Activated T-cell treated with anti-CD3 and anti-CD28 coated beads, Interleukin-2, amount 50 U/mL, for 48 hours (primary cell): ENCODE results near the gene UBR7.
"Not testable (repeated sequence)": the region's sequence is repeated elsewhere in the genome, so short reads cannot be mapped to it uniquely, and the experiment has no call there.

ENCODE experiments used
- DNase-seq, 2 experiments: peaks; one replicate each; pipeline ENCODE4 v3.0.0-alpha.2; 2020

UBR7 gene

DNA sequence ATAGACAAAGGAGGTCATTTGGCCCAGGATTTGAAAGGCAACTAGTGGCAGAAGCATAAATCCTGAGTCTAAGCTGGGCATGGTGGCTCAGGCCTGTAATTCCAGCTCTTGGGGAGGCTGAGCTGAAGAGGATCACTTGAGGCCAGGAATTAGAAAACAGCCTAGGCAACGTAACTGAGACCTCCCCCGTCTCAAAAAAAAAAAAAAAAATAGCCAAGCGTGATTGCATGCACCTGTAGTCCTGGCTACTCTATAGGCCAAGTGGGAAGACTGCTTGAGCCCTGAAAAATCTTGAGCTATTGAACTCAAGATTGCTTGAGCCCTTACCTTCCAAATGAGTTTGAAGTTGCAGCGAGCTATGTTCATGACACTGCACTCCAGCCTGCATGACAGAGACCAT is 8.0 kb upstream of the UBR7 start:
- DNase-seq = no peak

DNA sequence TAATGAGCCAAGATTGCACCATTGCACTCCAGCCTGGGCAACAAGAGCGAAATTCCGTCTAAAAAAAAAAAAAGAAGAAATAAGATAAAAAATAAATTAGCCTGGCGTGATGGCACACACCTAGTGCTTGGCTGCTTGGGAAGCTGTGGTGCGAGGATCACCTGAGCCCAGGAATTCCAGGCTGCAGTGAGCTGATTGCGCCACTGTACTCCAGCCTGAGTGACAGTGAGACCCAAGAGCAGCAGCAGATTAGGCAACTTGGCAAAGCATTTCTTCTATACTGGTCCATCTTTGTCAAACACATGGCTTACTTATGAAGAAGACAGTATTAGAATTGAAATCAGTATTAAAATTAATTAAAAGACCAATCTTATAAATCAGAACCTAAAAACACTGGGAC is 6.5 kb upstream of the UBR7 start:
- DNase-seq = no peak

DNA sequence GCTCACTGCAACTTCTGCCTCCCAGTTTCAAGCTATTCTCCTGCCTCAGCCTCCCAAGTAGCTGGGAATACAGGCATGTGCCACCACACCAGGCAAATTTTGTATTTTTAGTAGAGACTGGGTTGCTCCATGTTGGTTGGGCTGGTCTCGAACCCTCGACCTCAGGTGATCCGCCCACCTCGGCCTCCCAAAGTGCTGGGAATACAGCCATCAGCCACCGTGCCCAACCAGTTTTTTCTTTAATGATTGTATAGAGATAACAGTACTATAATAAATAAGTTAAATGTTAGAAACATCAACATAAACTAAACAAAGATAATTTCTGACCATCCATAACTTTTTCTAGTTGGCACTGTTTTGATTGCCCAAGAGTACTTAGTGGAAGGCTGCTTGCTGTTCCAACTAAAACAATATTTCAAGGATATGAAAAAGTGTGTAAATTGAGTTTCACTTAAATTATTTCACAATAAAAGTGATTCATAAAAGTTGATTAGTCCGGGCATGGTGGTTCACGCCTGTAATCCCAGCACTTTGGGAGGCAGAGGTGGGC is 5.8 kb upstream of the UBR7 start:
- no peak for DNase-seq

DNA sequence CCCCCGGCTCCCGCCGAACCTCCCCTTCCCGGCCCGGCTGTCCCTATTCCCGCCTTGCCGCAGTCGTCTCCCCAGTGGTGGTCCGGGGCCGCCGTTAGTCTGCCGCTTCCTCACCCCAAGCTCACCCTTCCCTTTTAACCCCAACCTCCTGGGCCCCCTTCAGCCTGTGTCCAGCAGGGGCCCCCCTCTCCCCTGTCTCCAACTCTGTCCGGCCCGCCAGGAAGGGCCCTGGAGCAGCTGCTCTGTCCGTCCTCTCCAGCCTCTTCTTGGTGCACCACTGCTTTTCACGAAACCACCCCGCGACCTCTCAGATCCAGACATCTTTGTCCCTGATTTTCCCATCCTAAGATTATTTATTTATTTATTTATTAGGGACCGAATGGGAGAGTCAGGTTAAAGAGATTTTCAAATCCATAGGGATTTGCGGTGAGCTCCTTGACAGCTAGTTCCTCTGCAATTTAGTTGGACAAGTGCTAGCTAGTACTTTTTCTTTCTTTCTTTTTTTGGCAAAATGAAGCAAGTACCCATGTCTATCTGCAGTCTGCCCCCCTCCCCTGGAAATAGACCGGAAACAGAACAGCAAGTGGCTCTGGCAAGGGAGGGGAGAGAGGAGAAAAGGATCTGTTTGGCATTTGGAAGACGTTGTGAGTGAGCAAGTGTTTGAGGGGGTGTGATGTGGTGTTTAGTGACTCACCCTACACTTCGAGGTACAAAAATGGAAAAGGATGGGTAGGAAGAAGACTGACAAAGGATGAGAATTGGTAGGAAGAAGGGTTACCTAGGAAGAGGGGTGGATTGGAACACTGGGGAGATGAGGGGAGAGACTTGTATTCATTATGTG is 632 bp downstream of the UBR7 start:
- DNase-seq = peak in 1 of 2 experiments; percentile 40

DNA sequence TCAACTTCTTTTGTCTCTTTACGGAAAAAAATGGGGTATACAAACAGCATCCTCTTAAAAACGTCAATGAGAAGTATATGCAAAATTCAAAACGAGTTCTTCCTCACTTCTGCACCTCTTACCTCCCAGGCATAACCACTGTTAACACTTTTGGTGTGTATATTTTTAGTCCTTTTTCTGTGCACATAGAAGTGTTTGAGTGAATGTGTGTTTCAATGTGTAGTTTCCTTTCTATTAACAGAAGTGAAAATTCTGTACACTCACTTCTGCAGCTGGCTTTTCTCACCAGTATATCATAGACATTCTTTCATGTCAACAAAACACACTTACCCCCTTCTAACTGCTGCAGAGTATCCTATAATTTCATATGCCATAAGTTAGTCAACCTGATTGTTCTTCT is 5.4 kb downstream of the UBR7 start:
- no peak for DNase-seq

DNA sequence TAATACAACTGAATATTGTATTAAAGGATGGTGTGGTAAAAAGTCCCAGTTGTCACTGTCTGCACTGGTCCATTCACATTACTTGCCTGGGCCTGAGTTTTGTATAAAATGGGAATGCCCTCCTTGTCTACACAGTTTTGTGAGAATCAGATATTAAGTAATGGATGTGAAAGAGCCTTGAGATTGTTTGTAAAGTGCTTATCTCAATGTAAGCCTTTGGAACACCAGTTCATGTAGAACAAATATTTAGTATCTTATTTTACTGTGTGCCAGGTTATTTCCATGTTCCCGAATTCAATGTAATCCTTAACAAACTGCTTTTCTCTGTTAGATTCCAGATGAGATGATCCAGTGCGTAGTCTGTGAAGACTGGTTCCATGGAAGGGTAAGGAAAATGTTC is 7.5 kb downstream of the UBR7 start:
- no peak for DNase-seq

DNA sequence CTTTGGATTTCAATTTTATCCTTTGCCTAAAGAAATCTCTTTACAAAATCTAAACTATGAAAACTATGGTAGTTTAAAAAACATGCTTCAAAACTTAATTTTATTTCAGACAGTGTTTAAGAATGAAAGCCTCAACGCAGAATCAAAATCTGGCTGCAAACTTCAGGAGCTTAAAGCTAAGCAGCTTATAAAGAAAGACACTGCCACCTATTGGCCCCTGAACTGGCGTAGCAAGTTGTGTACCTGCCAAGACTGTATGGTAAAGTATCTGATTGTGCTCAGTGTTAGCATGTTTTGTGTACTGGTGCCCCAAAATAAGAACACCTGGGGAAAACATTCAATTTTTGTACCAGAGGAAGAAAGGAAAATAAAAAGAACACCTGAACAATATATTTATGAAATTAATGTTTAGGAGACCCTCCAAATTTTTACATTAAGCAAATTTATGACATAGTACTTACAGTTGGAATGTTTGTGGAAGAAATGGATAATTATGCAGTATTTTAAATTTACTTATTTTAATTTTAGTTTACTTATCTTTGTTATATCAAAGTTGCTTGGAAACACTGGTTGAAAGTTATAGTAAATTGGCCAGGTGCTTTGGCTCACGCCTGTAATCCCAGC is 12.2 kb downstream of the UBR7 start:
- DNase-seq = no peak

DNA sequence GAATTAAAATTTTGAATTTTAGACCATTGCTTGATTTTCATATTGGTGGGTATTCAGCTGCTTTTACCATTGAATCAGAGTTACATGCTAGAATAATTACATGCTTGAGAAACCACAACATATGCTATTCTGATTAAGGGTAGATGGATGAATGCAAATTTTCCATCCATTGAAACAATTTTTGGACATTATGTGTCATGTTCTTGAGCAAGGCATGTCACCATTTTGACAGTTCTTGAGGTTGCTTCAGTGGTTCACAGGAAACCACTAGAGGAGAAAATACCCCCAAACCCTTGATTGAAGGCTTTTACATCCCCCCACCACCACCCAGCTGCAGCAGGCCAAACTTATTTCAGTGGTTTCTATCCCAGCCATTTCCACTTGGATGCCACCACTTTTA is 13.5 kb downstream of the UBR7 start:
- DNase-seq = no peak

DNA sequence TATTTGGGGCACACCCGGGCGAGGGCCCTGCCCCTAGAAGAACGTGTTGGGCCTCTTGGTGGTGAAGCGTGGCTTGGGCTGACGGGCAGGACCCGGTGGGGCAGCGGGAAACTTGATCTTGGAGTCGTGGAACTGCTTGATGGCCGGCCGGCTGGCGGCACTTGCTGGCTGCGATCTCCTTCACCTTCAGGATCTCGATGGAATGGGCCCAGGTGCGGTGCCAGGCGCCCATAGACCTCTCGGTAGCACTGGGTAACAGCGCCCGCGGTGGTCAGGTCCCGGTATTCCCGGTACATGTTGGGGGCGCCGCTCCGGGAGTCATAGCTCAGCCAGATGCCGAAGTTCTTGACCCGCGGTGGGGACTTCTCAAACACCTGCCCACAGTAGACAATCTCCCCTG is 16.5 kb downstream of the UBR7 start:
- no peak for DNase-seq

DNA sequence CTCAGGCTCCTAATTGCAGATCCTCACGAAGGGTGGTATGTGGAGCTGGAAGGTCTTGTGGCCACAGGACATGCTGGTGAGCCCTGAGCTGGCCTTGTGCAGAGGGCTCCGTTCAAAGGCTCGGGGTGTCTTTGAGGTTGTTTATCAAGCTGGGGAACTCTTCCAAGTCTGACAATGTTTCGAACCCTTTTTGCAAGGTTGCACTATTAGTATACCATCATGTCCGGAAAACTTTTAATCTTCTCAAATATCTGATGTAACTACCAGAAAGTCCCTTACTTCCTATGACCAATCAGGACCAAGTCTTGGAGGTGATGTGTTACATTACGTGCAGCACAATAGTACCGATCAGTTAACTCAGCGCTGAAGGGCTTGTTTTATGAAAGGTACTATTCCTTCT is 21.5 kb downstream of the UBR7 start:
- no peak for DNase-seq

DNA sequence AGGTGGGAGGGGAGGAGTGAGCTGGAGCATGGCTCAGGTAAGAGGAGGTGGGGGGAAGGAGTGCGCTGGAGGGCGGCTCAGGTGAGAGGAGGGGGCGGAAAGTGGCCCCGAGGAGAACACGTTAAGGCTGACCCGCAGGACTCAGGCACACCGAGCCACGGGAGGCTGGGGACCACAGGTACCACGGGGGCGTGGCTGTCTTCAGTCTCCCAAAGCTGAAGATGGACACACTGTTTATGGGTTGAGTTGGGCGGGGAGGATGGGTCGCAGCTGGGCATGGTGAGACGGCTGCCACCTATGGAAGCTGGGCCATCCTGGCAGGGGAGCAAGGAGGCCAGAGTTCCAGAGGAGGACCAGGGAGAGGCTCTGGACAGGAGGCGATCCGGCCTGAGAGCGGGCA is 23.5 kb downstream of the UBR7 start:
- DNase-seq = no peak

DNA sequence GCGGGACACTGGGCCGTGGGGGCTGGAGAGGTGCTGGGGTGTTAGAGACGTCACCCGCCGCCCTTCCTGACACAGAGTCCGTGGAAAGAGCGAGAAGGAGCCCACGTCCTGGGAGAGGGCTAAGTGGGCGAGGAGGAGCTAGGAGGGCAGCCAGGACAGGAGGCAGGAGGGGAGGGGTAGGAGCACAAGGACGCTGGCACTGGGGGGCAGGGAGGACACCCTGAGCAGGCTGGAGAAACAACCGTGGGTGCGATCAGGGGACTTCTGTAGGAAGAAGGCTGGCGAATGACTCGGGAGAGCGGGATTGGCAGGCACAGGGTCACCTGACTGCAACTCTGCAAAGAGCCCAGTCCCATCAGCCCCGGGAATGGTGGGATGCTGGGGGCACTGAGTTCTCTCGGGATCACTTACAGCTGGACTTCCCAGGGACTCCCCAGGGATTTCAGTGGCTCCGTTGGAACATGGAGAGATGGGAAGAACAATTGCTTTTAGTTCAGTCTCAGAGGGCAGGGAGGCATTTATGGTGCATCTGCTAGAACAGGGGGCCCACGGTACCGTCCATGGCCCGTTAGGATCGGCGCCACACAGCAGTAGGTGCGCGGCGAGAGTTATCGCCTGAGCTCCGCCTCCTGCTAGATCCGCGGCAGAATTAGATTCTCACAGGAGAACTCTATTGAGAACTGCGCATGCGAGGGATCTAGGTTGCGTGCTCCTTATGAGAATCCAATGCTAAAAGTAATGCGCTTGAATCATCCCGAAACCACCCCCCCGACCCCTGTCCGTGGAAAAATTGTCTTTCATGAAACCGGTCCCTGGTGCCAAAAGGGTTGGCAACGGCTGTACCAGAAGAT is 24.3 kb downstream of the UBR7 start:
- DNase-seq = peak; percentile 28 to 34

DNA sequence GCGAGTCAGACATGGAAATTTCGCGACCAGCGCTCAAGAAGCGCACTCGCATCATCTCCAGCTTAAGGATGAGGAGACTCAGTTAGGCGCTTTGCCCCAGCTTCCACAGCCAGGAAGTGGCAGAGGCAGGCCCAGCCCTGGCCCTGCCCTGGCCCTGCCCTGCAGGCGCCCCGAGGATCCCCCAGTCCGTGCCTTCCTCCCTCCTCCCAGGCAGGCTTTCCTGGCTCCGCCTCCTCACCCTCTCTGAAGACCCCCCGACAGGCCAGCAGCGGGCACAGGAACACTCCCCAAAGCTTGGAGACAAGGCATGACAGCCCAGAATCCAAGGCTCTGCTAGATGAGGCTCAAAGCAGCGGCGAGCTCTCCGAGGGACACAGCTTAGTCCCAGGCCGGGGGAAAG is 25.1 kb downstream of the UBR7 start:
- no peak for DNase-seq

DNA sequence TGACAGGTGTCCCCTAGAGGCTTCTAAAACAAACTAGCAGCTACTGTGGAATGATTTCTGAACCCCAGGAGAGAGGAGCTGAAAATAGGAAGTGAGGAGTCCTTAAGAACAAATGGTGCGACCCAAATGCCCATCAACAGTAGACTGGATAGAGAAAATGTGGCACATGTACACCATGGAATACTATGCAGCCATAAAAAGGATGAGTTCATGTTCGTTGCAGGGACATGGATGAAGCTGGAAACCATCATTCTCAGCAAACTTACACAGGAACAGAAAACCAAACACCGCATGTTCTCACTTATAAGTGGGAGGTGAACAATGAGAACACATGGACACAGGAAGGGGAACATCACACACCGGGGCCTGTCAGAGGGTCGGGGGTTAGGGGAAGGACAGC is 26.0 kb downstream of the UBR7 start:
- not testable (repeated sequence) for DNase-seq

DNA sequence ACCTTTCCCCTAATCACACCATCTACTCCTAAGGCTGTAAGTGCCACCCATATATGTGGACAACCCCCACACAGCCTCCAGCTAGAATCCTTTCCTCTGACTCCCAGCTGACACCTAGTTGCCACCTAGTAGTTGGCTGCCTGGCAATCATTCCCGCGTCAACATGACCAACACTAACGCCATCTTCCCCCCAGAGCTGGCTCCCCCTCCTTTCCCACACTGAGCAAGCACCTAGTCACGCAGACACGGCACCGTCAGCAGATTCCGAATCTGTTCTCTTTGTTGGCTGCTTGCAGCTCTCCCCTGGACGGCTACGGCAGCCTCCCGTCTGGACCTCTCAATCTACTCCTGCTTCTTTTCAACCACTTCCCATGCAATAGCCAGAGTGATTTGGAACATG is 27.7 kb downstream of the UBR7 start:
- DNase-seq = no peak

DNA sequence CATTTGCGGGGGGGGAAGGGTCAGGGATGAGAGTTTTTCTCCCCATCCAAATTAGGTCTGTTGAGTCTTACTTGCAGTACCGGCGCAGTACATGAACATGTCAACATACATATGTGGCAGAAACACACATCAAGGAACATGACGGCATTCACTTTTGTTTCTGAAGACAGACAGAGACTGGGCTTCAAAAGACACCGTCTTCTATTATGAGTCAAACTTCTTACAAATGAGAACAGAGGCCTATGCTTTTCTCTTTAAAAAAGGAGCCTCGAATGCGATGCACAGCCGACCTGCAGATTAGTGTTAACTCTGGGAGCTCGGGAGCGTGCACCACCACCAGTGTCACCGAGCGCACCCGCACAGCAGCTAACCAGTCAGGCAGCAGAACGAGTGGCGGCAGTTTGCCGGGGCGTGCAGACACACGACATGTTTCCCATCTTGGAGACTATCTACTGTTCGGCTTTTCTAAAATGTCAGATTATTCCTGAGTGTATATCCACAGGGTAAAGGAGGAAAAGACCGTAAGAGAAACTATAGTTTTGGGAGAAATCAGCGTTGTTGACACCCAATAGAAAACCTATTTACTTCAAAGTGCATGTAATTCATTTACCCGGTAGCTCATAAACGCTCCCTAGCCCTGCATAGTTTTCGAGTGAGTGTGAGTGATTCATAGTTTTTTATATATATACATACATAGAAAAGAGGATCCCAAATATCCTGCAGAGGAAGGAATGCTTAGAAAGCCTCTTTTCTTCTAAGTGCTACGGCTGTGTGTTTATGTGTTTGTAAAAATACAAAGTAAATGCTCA is 33.0 kb downstream of the UBR7 start:
- no peak for DNase-seq

DNA sequence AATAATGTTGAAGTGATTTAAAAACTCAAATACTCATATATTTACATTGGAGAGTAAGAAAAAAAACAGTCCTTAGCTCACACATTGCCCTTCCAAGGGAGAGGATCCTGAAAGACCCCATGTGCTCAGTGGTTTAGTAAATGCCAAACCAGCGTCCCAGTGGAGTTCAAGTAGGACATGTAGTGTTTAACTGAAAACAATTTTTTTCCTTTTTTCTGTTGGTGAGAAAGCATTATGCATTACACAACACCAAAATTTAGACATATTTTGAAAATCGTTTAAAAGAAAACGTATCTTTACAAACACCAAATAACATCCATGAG is 33.6 kb downstream of the UBR7 start:
- no peak for DNase-seq

DNA sequence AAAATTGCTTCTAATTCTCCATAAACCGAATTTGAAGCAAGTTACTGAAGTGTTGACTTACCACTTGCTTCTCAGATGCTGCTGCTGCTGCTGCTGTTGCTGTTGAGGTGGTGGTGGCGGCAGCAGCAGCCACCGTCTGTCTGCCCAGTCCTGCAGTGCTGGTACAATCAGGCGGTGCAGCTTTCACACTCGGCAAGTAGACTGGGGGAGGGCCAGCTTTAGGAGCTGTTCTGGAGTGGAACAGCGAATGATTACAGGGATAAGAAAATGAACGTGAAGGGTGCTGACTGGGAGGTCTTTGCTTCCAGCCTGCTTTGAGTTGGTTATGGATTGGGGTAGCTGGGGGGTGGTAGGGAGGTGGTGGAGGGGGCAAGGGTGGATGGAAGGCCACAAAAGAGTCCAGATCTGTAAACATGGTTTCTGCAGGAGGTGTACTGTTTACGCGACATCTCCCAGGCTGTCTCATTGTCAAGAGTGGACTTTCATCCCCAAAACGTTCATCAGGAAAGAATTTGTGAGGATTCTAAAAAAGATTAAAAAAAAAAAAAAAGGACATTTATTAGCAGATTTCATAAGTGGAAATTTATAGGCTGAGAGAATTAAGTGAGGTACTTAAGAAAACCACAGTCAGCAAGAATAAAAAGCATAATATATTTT is 38.8 kb downstream of the UBR7 start:
- DNase-seq = no peak

DNA sequence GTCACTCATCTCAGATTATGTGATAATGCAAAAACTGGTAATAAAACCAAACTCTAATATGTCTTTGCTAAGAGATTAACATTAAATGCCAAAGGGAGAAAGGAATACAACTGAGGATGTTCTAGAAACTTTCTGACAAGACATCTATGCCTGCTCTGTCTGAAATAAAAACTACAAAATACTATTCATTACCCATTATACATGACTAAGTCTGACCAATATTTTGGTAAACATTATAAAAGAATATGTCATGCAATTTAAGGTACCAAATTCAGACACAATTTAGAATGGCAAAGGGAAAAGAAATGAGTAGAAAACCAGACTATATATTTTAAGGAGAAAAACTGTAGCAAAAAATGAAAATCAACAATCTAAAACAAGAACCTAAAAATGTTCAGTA is 39.5 kb downstream of the UBR7 start:
- no peak for DNase-seq

DNA sequence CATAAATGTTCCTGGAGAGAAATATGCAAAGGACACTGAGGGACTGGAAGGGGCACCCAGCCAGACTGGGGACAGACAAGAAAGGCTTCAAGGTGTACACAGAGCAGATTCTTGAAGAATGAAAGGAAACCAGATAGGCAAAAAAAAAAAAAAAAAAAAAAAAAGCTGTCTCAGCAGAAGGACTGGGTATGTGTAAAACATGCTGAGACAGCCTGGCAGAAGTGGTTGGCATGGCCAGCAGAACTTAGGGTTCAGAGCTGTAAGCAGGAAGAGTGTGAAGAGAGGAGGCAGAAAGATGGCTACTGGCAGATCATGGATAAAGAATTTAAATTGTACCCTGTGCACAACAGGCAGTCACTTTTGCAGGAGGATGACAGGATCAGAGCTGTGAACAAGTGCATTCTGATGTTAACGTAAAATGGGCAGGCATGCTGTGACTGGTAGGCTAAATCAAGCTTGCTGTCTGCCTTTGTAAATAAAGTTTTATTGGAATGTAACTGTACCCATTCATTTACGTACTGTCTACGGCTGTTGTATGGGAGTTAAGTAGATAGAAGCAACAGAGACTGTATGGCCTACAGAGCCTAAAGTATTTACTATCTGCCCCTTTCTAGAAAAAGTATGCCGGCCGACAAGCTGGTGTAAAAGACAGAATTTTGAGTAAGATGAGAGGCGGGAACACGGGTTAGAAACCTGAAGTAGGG is 42.2 kb downstream of the UBR7 start:
- no peak for DNase-seq

DNA sequence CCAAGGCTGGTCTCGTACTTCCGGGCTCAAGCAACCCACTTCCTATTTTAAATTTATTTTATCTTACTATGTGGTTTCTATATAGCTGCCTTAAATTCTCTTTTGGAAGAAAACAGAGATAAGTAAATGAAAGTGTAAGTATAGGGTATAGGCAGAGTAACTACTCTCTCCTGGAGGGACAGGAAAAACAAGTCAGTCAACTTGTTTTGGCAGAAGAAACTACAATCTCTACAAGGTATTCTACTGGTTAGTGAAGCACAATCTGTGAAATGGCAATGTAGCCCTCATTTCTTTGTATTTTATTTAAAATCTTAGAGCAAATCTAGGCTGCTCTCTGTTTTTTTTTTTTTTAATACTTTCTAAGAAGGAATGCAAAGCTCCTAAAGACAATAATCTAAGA is 55.4 kb downstream of the UBR7 start:
- no peak for DNase-seq

DNA sequence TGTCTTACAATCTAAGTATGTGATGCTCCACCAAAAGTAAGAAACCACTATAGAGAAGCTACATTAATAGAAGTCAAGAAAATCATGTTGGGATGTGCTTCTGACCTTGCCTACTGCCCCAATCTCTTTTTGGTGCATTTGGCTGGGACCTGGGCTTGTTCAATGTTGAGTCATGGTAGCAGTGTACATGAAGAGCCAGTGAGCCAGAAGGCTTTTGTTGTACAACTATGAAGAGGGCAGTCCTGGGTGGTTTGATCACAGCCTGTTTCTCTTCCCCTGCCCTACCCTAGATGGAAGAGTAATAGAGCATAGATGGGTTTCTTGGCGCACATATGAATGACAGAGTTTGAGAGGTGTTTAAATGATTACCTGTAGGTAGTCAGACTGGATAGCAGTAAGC is 56.4 kb downstream of the UBR7 start:
- no peak for DNase-seq
